Prostate gland (tissue), 2 donors: Measurements from ENCODE around the gene ADAM11. TPM values are rescaled to one million over a fixed set of nuclear protein-coding genes. Genes with fewer than 3 reads are reported as not detected.
A peak's percentile ranks its signal among the peaks of the same experiment; 100 is the strongest.

Experiments
- DNase-seq: peaks from one replicate; pipeline ENCODE4 v3.0.0-alpha.2; 2019; ENCODE audit warnings: low spot score
- H3K27ac ChIP-seq, 2 donors: fragments of 200-600 bp; sonication (generic); 2 replicates each; pipeline ENCODE4 v1.5.1; 2017 to 2019
- H3K27me3 ChIP-seq: fragments of 200-600 bp; sonication (generic); replicated peaks from 2 replicates; pipeline ENCODE4 v1.5.1; 2019; ENCODE audit not compliant: insufficient read depth
- H3K36me3 ChIP-seq, 2 donors: fragments of 200-600 bp; sonication (generic); 1 replicate in 1 of 2; 2 replicates in 1 of 2; pipeline versions ENCODE4 v1.5.1 to v1.8.1; 2017 to 2019
- H3K4me1 ChIP-seq: fragments of 200-600 bp; sonication (generic); replicated peaks from 2 replicates; pipeline ENCODE4 v1.5.1; 2019
- H3K4me3 ChIP-seq, 2 donors: fragments of 200-600 bp; sonication (generic); 2 replicates each; pipeline ENCODE4 v1.5.1; 2017 to 2019
- H3K9me3 ChIP-seq: fragments of 200-600 bp; sonication (generic); 2 replicates; pipeline ENCODE4 v1.5.1; 2017
- POLR2A ChIP-seq: fragments of 450-650 bp; IDR thresholded peaks from one replicate; pipeline ENCODE4 v1.6.1; 2016; ENCODE audit warnings: antibody characterized with exemption, mild to moderate bottlenecking
- POLR2AphosphoS5 ChIP-seq: sonication (generic); formaldehyde crosslinking; IDR thresholded peaks from one replicate; pipeline ENCODE4 v1.6.1; 2017; ENCODE audit warnings: antibody characterized with exemption
- WGBS: methylation state at CpG from one replicate; pipeline ENCODE4 v1.1.5; 2018; 5-methylcytosine and 5-hydroxymethylcytosine counted together
- intact Hi-C: fragments of 100-400 bp; cut with DNase I; formaldehyde crosslinking; loops from one replicate; pipeline ENCODE4 v1.14.2; 2022
- small RNA-seq, 2 donors: library from RNA; depleted of rRNA; stranded (forward); fragments of <200 nt; gene quantifications; one replicate each; pipeline ENCODE3, GENCODE V24; 2016
- total RNA-seq, 2 donors: library from RNA; depleted of rRNA; stranded (reverse); fragments of >200 nt; gene quantifications; one replicate each; pipeline ENCODE4 v1.1.0, GENCODE V29; 2016
- TF ChIP-seq, protein P1 (sequence below), 4 experiments: fragments of 200-600 bp in 2 of 4; fragments of 450-650 bp in 2 of 4; sonication (generic) in 2 of 4; IDR thresholded peaks; 1 replicate in 3 of 4; 2 replicates in 1 of 4; pipeline ENCODE4 v1.5.1; 2016 to 2019; ENCODE audit warnings: antibody characterized with exemption in 4 of 4, mild to moderate bottlenecking in 2 of 4, moderate library complexity in 2 of 4

Gene ADAM11
- total RNA-seq, 2 donors from 2014 or later: 0.64 to 3.5 TPM

DNA sequence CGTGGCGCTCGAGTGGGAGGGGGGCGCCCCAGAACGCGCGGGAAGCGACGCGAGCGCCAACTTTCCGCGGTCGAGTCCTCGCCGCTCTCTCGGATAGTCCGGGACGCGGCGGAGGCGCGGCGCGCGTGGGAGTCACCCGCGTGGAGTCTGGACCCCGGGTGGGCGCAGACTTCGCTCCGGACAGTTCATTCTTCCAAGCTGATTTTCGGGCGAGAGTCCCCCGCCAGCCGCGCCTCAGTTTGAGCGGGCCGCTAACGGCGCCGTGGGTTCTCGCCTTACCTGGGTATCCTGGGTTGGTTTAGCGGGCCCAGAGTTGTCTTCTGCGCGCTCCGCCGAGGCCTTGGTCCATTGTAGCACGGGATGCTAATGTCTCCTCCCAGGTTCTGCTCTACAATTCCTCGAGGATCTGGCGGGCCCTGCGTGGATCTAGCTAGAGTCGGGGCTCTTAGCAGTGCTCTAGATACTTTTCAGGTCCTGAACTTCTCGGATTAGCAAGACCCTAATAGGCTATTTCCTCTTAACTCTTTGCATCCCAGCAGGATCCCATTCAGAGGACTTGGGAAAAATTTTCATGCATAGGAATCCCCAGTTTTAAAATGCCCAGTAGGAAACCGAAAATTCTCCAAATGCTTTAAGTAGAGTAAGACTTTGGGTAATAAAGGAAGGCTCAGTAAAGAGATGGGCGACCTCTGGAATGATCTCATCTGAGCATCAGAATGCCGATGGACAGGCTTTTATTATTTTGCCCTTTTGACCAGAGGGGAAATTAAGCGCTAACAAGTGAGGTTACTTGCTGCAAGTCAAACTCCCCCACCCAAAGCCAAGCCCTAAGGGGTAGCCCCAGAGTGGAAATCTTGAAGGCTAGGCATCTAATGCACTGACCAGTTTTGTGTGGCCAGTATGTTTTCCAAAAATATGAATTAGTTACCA is 71.8 kb downstream of the ADAM11 start:
- Histone ChIP-seq H3K36me3 (no peaks in the 10 kb centered on the region), H3K27ac (peak overlapping the region; percentile 59 to 69), H3K27me3 (peaks cover 12% of the 10 kb centered on the region), H3K4me3 (peak overlapping the region; percentile 37 to 44), H3K9me3 (no peaks in the 10 kb centered on the region), H3K4me1 (no peaks in the 10 kb centered on the region)
- no peak for TF ChIP-seq POLR2A
- DNase-seq: no peak
- WGBS: 12% methylated on average over 33 of the region's 58 CpGs
- intact Hi-C loops: no loop called here

DNA sequence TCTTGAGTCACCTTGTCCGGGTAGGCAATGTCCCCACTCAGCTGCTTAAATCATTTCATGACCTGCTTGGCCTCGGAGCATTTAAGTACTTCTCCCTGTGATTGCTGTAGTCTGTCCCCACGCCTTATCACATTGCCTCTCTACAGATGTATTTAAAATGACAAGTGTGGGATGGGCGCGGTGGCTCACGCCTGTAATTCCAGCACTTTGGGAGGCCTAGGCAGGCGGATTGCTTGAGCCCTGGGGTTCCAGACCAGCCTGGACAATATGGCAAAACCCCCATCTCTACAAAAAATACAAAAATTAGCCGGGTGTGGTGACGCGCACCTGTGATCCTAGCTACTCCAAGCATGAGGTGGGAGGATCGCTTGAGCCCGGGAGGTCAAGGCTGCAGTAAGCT is 72.6 kb downstream of the ADAM11 start:
- TF ChIP-seq POLR2AphosphoS5: no peak
- TF ChIP-seq, protein P1, sequence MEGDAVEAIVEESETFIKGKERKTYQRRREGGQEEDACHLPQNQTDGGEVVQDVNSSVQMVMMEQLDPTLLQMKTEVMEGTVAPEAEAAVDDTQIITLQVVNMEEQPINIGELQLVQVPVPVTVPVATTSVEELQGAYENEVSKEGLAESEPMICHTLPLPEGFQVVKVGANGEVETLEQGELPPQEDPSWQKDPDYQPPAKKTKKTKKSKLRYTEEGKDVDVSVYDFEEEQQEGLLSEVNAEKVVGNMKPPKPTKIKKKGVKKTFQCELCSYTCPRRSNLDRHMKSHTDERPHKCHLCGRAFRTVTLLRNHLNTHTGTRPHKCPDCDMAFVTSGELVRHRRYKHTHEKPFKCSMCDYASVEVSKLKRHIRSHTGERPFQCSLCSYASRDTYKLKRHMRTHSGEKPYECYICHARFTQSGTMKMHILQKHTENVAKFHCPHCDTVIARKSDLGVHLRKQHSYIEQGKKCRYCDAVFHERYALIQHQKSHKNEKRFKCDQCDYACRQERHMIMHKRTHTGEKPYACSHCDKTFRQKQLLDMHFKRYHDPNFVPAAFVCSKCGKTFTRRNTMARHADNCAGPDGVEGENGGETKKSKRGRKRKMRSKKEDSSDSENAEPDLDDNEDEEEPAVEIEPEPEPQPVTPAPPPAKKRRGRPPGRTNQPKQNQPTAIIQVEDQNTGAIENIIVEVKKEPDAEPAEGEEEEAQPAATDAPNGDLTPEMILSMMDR (IDR thresholded peaks at IDR 0.05): no peak
- TF ChIP-seq POLR2A: no peak
- no peaks in the 10 kb centered on the region for H3K4me1 ChIP-seq
- intact Hi-C loops: no loop called here
- no peaks in the 10 kb centered on the region for H3K9me3 ChIP-seq
- no peak overlapping the region for H3K4me3 ChIP-seq
- 96% methylated on average over 12 of the region's 12 CpGs for WGBS
- no peak for DNase-seq
- H3K27me3 ChIP-seq: peaks cover 12% of the 10 kb centered on the region
- no peak overlapping the region for H3K27ac ChIP-seq
- no peaks in the 10 kb centered on the region for H3K36me3 ChIP-seq

Small RNAs within 50 kb of the gene (small RNA-seq; reads per million reads assigned to genes)
- 0 reads per million in 2 donors for gene RN7SL819P

Other genes starting within 250 kb of the ADAM11 start
- gene FZD2, start 201.5 kb upstream of the ADAM11 start, total RNA-seq: 10 to 100 TPM in 1 of 2 donors, 1 to 10 TPM in 1; 3.3 to 10.1 TPM
- gene MEIOC, start 102.5 kb upstream of the ADAM11 start, total RNA-seq: 10 to 100 TPM in 1 of 2 donors, not detected in 1; 21.8 TPM
- gene CCDC43, start 69.2 kb upstream of the ADAM11 start, total RNA-seq: 10 to 100 TPM; 17.2 to 21.9 TPM
- gene DBF4B, start 50.3 kb upstream of the ADAM11 start, total RNA-seq: 10 to 100 TPM in 1 of 2 donors, 1 to 10 TPM in 1; 5.3 to 20.1 TPM
- 10 to 100 TPM in 1 of 2 donors, 1 to 10 TPM in 1; 5.3 to 18.3 TPM for gene GJC1, start 71.3 kb downstream of the ADAM11 start, total RNA-seq
- not detected for gene HIGD1B, start 88.9 kb downstream of the ADAM11 start, total RNA-seq
- 10 to 100 TPM; 56.0 to 88.0 TPM for gene EFTUD2, start 140.5 kb downstream of the ADAM11 start, total RNA-seq
- gene GFAP, start 156.5 kb downstream of the ADAM11 start, total RNA-seq: under 1 TPM in 1 of 2 donors, not detected in 1; 0.62 TPM
- gene KIF18B, start 188.8 kb downstream of the ADAM11 start, total RNA-seq: 1 to 10 TPM; 1.8 to 2.5 TPM
- 1 to 10 TPM in 1 of 2 donors, under 1 TPM in 1; 0.87 to 1.1 TPM for gene C1QL1, start 209.3 kb downstream of the ADAM11 start, total RNA-seq